ENCODE measurements around the gene UBXN10. TPM values are rescaled to one million over a fixed set of nuclear protein-coding genes. Genes with fewer than 3 reads are reported as not detected.

Gene UBXN10
- total RNA-seq, 1 donor from 2014 or later: 0.37 TPM

GRCh38 chr1:20184997-20185833 lies 681 bp upstream of the UBXN10 start:
- Histone ChIP-seq H3K36me3 (no peaks in the 10 kb centered on the region), H3K4me1 (no peaks in the 10 kb centered on the region), H3K27me3 (peaks cover 62% of the 10 kb centered on the region), H3F3A (ENCODE audit: low read depth) (peaks cover 4% of the 10 kb centered on the region), H3K9ac (no peak overlapping the region), H4K20me1 (ENCODE audit: low read depth) (no peaks in the 10 kb centered on the region), H3K9me3 (ENCODE audit: low read depth) (no peaks in the 10 kb centered on the region), H3K79me2 (ENCODE audit: low read depth) (no peaks in the 10 kb centered on the region), H3K4me3 (peak overlapping the region; percentile 71), H2AFZ (replicated peaks) (peak overlapping the region; percentile 84), H3K27ac (no peak overlapping the region), H3K4me2 (peak overlapping the region; percentile 93)
- TF ChIP-seq CTCF (IDR thresholded peaks at IDR 0.05) (no peak), EZH2 (IDR thresholded peaks at IDR 0.05) (no peak), EZH2phosphoT487 (IDR thresholded peaks at IDR 0.05) (no peak)
- H3K4me3 Mint-ChIP-seq: peak overlapping the region; percentile 66
- H3K27me3 Mint-ChIP-seq (ENCODE audit: insufficient read depth, low read depth): peaks cover 7% of the 10 kb centered on the region
- H3K36me3 Mint-ChIP-seq: no peaks in the 10 kb centered on the region
- DNase-seq (ENCODE audit: low spot score): no peak
- H3K4me1 Mint-ChIP-seq: peaks cover 28% of the 10 kb centered on the region
- H3K9me3 Mint-ChIP-seq: no peaks in the 10 kb centered on the region
- H3K27ac Mint-ChIP-seq: peak overlapping the region; percentile 46

- Histone ChIP-seq H2AFZ (replicated peaks) (no peak overlapping the region), H3K36me3 (no peaks in the 10 kb centered on the region), H3K4me1 (no peaks in the 10 kb centered on the region), H3K9me3 (ENCODE audit: low read depth) (no peaks in the 10 kb centered on the region), H3K79me2 (ENCODE audit: low read depth) (no peaks in the 10 kb centered on the region), H3F3A (ENCODE audit: low read depth) (peaks cover 4% of the 10 kb centered on the region), H3K27ac (no peak overlapping the region), H3K4me3 (no peak overlapping the region), H3K4me2 (no peak overlapping the region), H3K27me3 (peaks cover 53% of the 10 kb centered on the region), H3K9ac (no peak overlapping the region), H4K20me1 (ENCODE audit: low read depth) (no peaks in the 10 kb centered on the region)
- TF ChIP-seq EZH2phosphoT487 (IDR thresholded peaks at IDR 0.05): no peak
- no peak for TF ChIP-seq EZH2 (IDR thresholded peaks at IDR 0.05)
- TF ChIP-seq CTCF (IDR thresholded peaks at IDR 0.05): no peak
- no peak for DNase-seq (ENCODE audit: low spot score)
- peaks cover 3% of the 10 kb centered on the region for H3K36me3 Mint-ChIP-seq
- peaks cover 7% of the 10 kb centered on the region for H3K27me3 Mint-ChIP-seq (ENCODE audit: insufficient read depth, low read depth)
- no peak overlapping the region for H3K27ac Mint-ChIP-seq
- no peaks in the 10 kb centered on the region for H3K9me3 Mint-ChIP-seq
- peak overlapping the region; percentile 89 for H3K4me3 Mint-ChIP-seq
- H3K4me1 Mint-ChIP-seq: peaks cover 28% of the 10 kb centered on the region
These were observed 1.4 kb downstream of the UBXN10 start for GRCh38 chr1:20187103-20187812.

- Histone ChIP-seq H3K4me3 (no peak overlapping the region), H3K36me3 (no peaks in the 10 kb centered on the region), H3K79me2 (ENCODE audit: low read depth) (no peaks in the 10 kb centered on the region), H3K9me3 (ENCODE audit: low read depth) (no peaks in the 10 kb centered on the region), H4K20me1 (ENCODE audit: low read depth) (no peaks in the 10 kb centered on the region), H3K27ac (no peak overlapping the region), H3K4me1 (no peaks in the 10 kb centered on the region), H3K27me3 (peaks cover 53% of the 10 kb centered on the region), H2AFZ (replicated peaks) (no peak overlapping the region), H3K9ac (no peak overlapping the region), H3F3A (ENCODE audit: low read depth) (peaks cover 4% of the 10 kb centered on the region), H3K4me2 (no peak overlapping the region)
- H3K9me3 Mint-ChIP-seq: no peaks in the 10 kb centered on the region
- TF ChIP-seq EZH2 (IDR thresholded peaks at IDR 0.05) (no peak), EZH2phosphoT487 (IDR thresholded peaks at IDR 0.05) (no peak), CTCF (IDR thresholded peaks at IDR 0.05) (no peak)
- peaks cover 7% of the 10 kb centered on the region for H3K27me3 Mint-ChIP-seq (ENCODE audit: insufficient read depth, low read depth)
- no peak overlapping the region for H3K27ac Mint-ChIP-seq
- H3K36me3 Mint-ChIP-seq: peaks cover 3% of the 10 kb centered on the region
- H3K4me1 Mint-ChIP-seq: peaks cover 28% of the 10 kb centered on the region
- H3K4me3 Mint-ChIP-seq: peak overlapping the region; percentile 2
- no peak for DNase-seq (ENCODE audit: low spot score)
These were observed 2.0 kb downstream of the UBXN10 start for GRCh38 chr1:20187813-20188454.

All from neural progenitor cell (in vitro differentiated cells).